CD1c-positive myeloid dendritic cell (primary cell): ENCODE measurements around the gene SRD5A1.

ENCODE experiments used
- DNase-seq: peaks from one replicate; pipeline ENCODE4 v3.0.0-alpha.2; 2016; ENCODE audit errors: extremely low spot score

The SRD5A1 gene

GRCh38 chr5:6713274-6714225 is 80.3 kb downstream of the SRD5A1 start, which contains the start of gene TENT4A:
TSS of gene TENT4A (plus strand) at chr5:6713432. CDS start at chr5:6713984, 552 bp downstream.
- DNase-seq, result peak; percentile 62

- DNase-seq, result peak; percentile 33
These were observed 81.2 kb downstream of the SRD5A1 start for GRCh38 chr5:6714226-6715041.

GRCh38 chr5:6715271-6715670 is 82.0 kb downstream of the SRD5A1 start:
- no peak for DNase-seq

GRCh38 chr5:6715758-6716628 is 82.8 kb downstream of the SRD5A1 start:
- peak; percentile 40 for DNase-seq

GRCh38 chr5:6716629-6717149 is 83.4 kb downstream of the SRD5A1 start:
- DNase-seq, result no peak

- DNase-seq, result no peak
These were observed 84.0 kb downstream of the SRD5A1 start for GRCh38 chr5:6717247-6717646.

GRCh38 chr5:6717687-6718086 is 84.4 kb downstream of the SRD5A1 start:
- no peak for DNase-seq

GRCh38 chr5:6718161-6718681 is 85.0 kb downstream of the SRD5A1 start:
- no peak for DNase-seq

- DNase-seq, result no peak
These were observed 85.5 kb downstream of the SRD5A1 start for GRCh38 chr5:6718718-6719117.

- no peak for DNase-seq
These were observed 86.2 kb downstream of the SRD5A1 start for GRCh38 chr5:6719417-6719816.

GRCh38 chr5:6719896-6720560 is 86.8 kb downstream of the SRD5A1 start:
- no peak for DNase-seq

- DNase-seq, result no peak
These were observed 87.3 kb downstream of the SRD5A1 start for GRCh38 chr5:6720561-6720921.

- DNase-seq, result no peak
These were observed 88.2 kb downstream of the SRD5A1 start for GRCh38 chr5:6721442-6721841.

- no peak for DNase-seq
These were observed 88.8 kb downstream of the SRD5A1 start for GRCh38 chr5:6722015-6722414.

GRCh38 chr5:6723122-6723815 is 90.0 kb downstream of the SRD5A1 start:
- DNase-seq, result no peak

GRCh38 chr5:6723816-6724300 is 90.6 kb downstream of the SRD5A1 start:
- DNase-seq, result no peak
